AG09309 (cell line): ENCODE data around the gene BBX.

Experiments used
- DNase-seq: peaks from one replicate; pipeline ENCODE4 v3.0.0-alpha.2; 2010; ENCODE audit warnings: low read depth
- H3K4me3 ChIP-seq: 2 replicates; pipeline ENCODE4 v1.5.1; 2011; ENCODE audit warnings: mild to moderate bottlenecking, low read depth, low read length, moderate library complexity; ENCODE audit not compliant: control insufficient read depth
- TF ChIP-seq, protein P1 (sequence below): IDR thresholded peaks from 2 replicates; pipeline ENCODE4 v1.5.1; 2011; ENCODE audit warnings: mild to moderate bottlenecking, low read depth, low read length, inconsistent platforms; ENCODE audit not compliant: insufficient read depth, control insufficient read depth; ENCODE audit errors: missing control alignments

The BBX gene

DNA sequence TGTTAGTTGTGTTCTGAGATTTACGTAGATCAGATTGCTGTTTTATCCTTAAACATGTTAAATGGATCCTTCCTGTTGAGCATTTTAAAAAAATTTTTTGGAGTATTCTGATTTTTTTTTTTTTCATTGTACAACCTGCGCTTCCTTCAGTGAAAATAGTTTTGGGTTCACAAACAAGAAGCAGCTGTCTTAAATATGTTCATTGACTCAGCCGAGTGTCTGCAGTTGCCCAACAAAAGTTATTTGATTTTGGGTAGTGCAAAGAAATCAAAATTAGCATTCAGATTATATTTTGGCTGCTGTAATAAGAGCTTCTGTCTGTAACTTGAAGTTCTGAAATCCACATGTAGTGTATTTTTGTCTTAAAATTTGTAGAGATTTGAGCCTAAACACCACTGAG, 148.2 kb downstream of the BBX start:
- H3K4me3 ChIP-seq, result no peak overlapping the region
- no peak for DNase-seq
- TF ChIP-seq, protein P1, sequence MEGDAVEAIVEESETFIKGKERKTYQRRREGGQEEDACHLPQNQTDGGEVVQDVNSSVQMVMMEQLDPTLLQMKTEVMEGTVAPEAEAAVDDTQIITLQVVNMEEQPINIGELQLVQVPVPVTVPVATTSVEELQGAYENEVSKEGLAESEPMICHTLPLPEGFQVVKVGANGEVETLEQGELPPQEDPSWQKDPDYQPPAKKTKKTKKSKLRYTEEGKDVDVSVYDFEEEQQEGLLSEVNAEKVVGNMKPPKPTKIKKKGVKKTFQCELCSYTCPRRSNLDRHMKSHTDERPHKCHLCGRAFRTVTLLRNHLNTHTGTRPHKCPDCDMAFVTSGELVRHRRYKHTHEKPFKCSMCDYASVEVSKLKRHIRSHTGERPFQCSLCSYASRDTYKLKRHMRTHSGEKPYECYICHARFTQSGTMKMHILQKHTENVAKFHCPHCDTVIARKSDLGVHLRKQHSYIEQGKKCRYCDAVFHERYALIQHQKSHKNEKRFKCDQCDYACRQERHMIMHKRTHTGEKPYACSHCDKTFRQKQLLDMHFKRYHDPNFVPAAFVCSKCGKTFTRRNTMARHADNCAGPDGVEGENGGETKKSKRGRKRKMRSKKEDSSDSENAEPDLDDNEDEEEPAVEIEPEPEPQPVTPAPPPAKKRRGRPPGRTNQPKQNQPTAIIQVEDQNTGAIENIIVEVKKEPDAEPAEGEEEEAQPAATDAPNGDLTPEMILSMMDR, result no peak

DNA sequence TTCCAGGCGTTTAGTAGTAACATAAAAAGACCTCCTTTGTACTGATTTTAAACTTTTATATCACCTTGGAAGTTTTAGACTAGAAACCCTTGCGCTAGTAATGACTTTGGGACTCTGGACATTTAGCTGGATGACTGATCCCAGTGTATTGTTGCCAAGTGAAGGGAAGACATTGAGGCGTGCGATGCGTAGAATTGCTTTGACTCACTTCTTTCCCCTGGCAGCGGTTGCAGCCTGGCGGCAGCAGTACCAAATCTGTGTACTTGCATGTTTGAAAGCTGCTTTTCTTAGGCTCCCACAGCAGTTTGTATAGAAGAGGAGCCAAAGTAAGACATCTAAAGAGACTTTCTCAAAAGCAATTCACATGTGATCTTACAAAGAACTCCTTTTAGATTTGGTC, 151.6 kb downstream of the BBX start:
- no peak for DNase-seq
- H3K4me3 ChIP-seq, result no peak overlapping the region
- TF ChIP-seq, protein P1, result no peak

DNA sequence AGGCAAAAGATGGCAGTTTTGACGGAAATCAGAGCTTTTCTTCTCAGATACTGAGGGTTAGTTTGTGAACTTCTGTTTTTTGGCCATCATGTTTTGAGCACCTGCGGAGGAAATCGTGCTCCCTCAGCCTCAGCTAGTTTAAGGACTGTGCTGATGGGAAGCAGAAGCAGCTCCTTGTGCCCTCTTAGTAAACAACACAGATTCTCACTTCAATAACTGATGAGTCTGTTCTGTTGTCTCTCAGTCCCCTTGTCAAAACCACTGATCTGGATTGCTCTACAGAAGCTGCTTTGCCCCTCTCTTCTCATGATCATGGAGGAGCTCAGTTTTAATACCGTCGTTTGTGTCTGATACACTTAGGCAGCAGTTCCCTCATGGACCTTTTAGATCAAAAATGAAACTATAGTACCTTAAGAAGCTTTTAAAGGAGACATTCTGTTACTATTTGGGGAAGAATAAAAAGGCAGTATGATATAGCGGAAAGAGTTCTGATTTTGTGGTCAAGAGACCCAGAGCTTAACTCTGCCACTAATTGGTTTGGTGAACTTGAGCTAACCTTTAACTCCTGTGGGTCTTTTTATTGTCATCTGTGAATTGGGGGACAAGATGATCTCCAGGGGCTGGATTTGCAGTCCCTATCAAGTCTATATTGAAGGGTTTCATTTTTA, 152.6 kb downstream of the BBX start:
- H3K4me3 ChIP-seq, result no peak overlapping the region
- TF ChIP-seq, protein P1, result no peak
- no peak for DNase-seq

DNA sequence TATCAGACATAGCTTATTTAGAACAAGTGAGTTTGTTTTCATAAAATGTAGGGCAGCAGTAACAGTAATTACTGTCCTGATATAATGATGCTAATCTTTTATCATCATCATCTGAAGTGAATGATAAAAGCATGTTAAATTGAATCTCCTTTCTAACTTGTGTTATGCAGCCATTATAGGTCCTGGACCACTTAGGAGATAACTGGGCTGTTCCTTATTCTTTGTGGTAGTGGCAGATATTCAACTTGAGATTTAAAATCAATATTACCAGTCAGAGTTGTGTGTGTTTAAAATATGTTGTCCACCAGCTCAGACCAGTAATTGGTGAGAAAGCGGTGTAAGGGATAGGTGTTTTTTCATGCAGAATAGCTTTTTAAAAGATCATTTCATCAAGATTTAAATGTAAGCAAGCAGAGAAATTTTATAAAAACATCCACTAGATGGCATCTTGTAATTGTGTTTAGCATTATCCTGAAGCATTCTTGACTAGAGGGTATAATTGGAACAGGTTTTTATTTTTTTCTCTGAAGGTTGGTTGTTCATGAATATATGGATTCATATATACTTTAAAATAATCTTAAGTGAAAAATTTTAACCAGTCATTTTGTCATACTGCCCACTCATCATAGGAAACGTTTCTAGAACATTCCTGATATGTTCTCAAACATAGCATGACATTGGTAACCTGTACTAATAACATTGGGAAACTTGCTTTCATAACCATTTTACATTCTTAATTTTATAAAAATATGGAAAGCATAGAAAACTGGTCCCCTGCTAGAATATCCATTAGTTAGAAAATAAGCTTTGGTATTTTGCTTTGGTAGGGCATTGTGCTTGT, 153.9 kb downstream of the BBX start:
- no peak for DNase-seq
- no peak overlapping the region for H3K4me3 ChIP-seq
- TF ChIP-seq, protein P1, result peak; percentile 22

DNA sequence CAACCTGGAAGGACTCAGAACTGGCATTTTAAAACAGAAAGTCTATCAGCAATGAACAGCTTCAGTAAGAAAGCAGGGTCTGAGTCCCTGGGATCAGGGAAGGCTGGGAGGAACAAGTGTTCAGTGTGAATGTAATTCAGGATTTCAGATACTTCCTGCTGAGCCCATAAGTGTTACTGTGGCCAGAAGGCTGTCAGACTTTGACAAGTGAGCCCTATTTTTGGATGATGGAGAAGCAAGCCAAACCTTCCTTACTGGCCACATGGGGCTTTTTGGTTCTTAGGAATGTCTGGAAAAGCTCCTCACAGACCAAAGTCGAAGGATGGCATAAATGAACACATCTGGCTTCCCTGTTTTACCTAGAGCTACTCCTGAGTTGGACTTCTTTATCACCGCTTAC, 157.2 kb downstream of the BBX start:
- DNase-seq, result no peak
- TF ChIP-seq, protein P1, result no peak
- no peak overlapping the region for H3K4me3 ChIP-seq

DNA sequence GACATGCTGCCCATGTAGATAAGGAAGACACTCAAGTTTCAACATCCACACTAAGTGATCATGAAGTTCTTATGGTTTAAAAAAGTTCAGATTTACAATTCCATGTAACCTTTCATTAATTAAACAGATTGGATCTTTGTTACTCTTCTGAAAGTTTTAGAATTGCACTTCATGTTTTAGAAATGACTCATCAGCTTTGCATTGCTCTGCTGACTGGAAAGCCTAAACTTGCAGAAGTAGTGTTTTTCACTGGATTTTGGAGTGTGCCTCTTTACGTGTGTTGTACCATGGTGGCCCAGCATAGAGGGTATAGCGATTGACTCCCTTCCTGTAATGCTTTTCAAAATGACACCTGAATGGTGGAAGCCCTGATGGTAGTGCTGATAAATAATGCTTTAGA, 157.9 kb downstream of the BBX start:
- DNase-seq, result no peak
- no peak overlapping the region for H3K4me3 ChIP-seq
- TF ChIP-seq, protein P1, result no peak
